Measurements from ENCODE around the gene UGP2. TPM values are rescaled to one million over a fixed set of nuclear protein-coding genes. Genes with fewer than 3 reads are reported as not detected.

UGP2 gene
- total and polyA plus RNA-seq, 2 of the 4 experiments (the other 2 are of a cell fraction): 45.0 to 58.8 TPM

DNA sequence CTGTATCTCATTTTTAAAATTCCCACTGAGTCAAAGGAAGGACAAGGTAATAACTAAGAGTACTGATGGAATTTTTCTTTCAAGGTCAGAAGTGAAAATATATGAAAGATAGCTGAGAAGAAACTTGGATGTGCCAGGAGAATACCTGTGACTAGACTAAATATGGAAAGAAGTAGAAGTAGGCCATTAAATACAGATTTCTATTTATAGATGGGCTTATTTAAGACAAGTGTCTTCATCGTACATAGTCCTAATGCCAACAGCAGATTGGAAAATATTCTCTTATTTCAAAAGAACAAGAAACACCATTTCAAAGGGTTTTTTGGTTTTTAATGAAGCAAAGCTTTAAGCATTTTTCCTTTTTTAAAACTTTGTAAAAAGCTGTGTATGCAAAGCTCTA is 22.0 kb downstream of the UGP2 start:
- H4K5ac ChIP-seq (ENCODE audit: low read depth, low read length): no peak overlapping the region
- ATAC-seq (ENCODE audit: low read depth): no peak
- H3K4me3 ChIP-seq (ENCODE audit: insufficient read depth, low read depth, low read length): no peak overlapping the region
- H2AK9ac ChIP-seq (replicated peaks; ENCODE audit: low read depth, low read length, poor library complexity): no peak overlapping the region
- POLR2A ChIA-PET (ENCODE audit: unreplicated experiment): no interaction called here
- WGBS, 2 experiments (ENCODE audit: extremely low coverage in 2 of 2, insufficient read length in 1 of 2): no CpG with 5 or more reads among the region's 1 CpG
- H3K4me1 ChIP-seq (ENCODE audit: control insufficient read depth, insufficient read depth, low read length): peaks cover 13% of the 10 kb centered on the region
- no peak overlapping the region for H4K91ac ChIP-seq (ENCODE audit: insufficient read depth, low read depth, low read length)
- TF ChIP-seq, protein P1, sequence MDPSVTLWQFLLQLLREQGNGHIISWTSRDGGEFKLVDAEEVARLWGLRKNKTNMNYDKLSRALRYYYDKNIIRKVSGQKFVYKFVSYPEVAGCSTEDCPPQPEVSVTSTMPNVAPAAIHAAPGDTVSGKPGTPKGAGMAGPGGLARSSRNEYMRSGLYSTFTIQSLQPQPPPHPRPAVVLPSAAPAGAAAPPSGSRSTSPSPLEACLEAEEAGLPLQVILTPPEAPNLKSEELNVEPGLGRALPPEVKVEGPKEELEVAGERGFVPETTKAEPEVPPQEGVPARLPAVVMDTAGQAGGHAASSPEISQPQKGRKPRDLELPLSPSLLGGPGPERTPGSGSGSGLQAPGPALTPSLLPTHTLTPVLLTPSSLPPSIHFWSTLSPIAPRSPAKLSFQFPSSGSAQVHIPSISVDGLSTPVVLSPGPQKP (IDR thresholded peaks at IDR 0.05; ENCODE audit: borderline replicate concordance, low read depth, low read length): no peak
- TF ChIP-seq FOS (IDR thresholded peaks at IDR 0.05; ENCODE audit: low read depth, low read length): no peak
- TF ChIP-seq MXI1 (IDR thresholded peaks at IDR 0.05; ENCODE audit: borderline replicate concordance, low read depth, low read length): no peak
- TF ChIP-seq SMC3 (IDR thresholded peaks at IDR 0.05; ENCODE audit: low read depth, low read length): no peak
- no peak for TF ChIP-seq MAFK (IDR thresholded peaks at IDR 0.05; ENCODE audit: low read depth, low read length)
- no peak for TF ChIP-seq MAZ (IDR thresholded peaks at IDR 0.05; ENCODE audit: borderline replicate concordance, low read depth, low read length)
- TF ChIP-seq RCOR1 (IDR thresholded peaks at IDR 0.05; ENCODE audit: insufficient replicate concordance, low read length): no peak
- TF ChIP-seq, protein P2, sequence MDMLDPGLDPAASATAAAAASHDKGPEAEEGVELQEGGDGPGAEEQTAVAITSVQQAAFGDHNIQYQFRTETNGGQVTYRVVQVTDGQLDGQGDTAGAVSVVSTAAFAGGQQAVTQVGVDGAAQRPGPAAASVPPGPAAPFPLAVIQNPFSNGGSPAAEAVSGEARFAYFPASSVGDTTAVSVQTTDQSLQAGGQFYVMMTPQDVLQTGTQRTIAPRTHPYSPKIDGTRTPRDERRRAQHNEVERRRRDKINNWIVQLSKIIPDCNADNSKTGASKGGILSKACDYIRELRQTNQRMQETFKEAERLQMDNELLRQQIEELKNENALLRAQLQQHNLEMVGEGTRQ (IDR thresholded peaks at IDR 0.05; ENCODE audit: low read depth, low read length): no peak
- no peak for TF ChIP-seq CEBPB (IDR thresholded peaks at IDR 0.05; ENCODE audit: low read depth, low read length)
- TF ChIP-seq, protein P3, sequence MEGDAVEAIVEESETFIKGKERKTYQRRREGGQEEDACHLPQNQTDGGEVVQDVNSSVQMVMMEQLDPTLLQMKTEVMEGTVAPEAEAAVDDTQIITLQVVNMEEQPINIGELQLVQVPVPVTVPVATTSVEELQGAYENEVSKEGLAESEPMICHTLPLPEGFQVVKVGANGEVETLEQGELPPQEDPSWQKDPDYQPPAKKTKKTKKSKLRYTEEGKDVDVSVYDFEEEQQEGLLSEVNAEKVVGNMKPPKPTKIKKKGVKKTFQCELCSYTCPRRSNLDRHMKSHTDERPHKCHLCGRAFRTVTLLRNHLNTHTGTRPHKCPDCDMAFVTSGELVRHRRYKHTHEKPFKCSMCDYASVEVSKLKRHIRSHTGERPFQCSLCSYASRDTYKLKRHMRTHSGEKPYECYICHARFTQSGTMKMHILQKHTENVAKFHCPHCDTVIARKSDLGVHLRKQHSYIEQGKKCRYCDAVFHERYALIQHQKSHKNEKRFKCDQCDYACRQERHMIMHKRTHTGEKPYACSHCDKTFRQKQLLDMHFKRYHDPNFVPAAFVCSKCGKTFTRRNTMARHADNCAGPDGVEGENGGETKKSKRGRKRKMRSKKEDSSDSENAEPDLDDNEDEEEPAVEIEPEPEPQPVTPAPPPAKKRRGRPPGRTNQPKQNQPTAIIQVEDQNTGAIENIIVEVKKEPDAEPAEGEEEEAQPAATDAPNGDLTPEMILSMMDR (conservative IDR thresholded peaks at IDR 0.05; ENCODE audit: low read depth, low read length): no peak
- no peak for TF ChIP-seq NFE2L2 (IDR thresholded peaks at IDR 0.05; ENCODE audit: low read depth, low read length)
- H3K27ac ChIP-seq (ENCODE audit: insufficient read depth, low read length): no peak overlapping the region
- intact Hi-C loops (cut with micrococcal nuclease) (no loop called here), dilution Hi-C loops (cut with HindIII; ENCODE audit: low sequenced_read_pairs, unreplicated experiment) (loop anchor here (25.0 kb wide), 1 partner anchor 176 kb away; no protein-coding TSS in a partner anchor), in situ Hi-C loops (cut with MboI; ENCODE audit: low sequenced_read_pairs) (no loop called here)
- H2AK5ac ChIP-seq (ENCODE audit: low read depth, low read length): no peak overlapping the region
- no peak overlapping the region for H2BK20ac ChIP-seq (ENCODE audit: low read depth, low read length)
- no peak overlapping the region for H2BK15ac ChIP-seq (ENCODE audit: low read depth, low read length)
- H3K9me1 ChIP-seq (ENCODE audit: insufficient read depth, low read length): peaks cover 9% of the 10 kb centered on the region
- DNase-seq: no peak
- no peak overlapping the region for H3K18ac ChIP-seq (ENCODE audit: low read depth, low read length)
- peaks cover 8% of the 10 kb centered on the region for H3K36me3 ChIP-seq (ENCODE audit: control insufficient read depth, insufficient read depth, low read length)
- no peak overlapping the region for H4K8ac ChIP-seq (ENCODE audit: low read depth in 2 of 2, low read length in 2 of 2)
- no peaks in the 10 kb centered on the region for H3K27me3 ChIP-seq (ENCODE audit: control insufficient read depth, insufficient read depth, low read length)
- no peak overlapping the region for H2BK5ac ChIP-seq (ENCODE audit: low read depth, low read length, poor library complexity, severe bottlenecking)
- no TSS peak for BruUV-seq (replicated peaks)
- no peaks in the 10 kb centered on the region for H3K9me3 ChIP-seq (ENCODE audit: control insufficient read depth, insufficient read depth, low read length)
- H3K23ac ChIP-seq (ENCODE audit: low read depth, low read length): no peak overlapping the region
- H3K79me1 ChIP-seq (ENCODE audit: low read depth in 1 of 2, low read length in 2 of 2): peaks cover 24 to 44% of the 10 kb centered on the region in 2 experiments
- CTCF ChIA-PET: interaction anchor here (0.5 to 2.3 kb wide), 2 partner anchors 165 to 395 kb away, joined by 3 to 7 read pairs; no protein-coding TSS in a partner anchor
- no peak overlapping the region for H3K4me2 ChIP-seq (ENCODE audit: low read depth, low read length)
- no peak overlapping the region for H3K9ac ChIP-seq (ENCODE audit: low read depth, low read length)
- no peak overlapping the region for H2AFZ ChIP-seq (replicated peaks; ENCODE audit: low read length, poor library complexity)
- peaks cover 12% of the 10 kb centered on the region; the same call in 1 of the 2 replicates for H4K20me1 ChIP-seq (ENCODE audit: insufficient read depth, low read length)
- no peak overlapping the region for H2BK120ac ChIP-seq (ENCODE audit: low read depth, low read length)
- H3K4ac ChIP-seq (ENCODE audit: low read depth, low read length): no peak overlapping the region
- no peak overlapping the region for H3K56ac ChIP-seq (ENCODE audit: extremely low read depth, insufficient read depth, low read length)
- H3K14ac ChIP-seq (replicated peaks; ENCODE audit: low read depth, low read length): no peak overlapping the region
